Measurements from ENCODE around the gene SLC38A10. TPM values are rescaled to one million over a fixed set of nuclear protein-coding genes. Genes with fewer than 3 reads are reported as not detected.

Gene SLC38A10
- polyA plus RNA-seq, 1 experiment: 29.3 TPM

GRCh38 chr17:81223762-81224130, 71.4 kb downstream of the SLC38A10 start:
- Histone ChIP-seq H3K27ac (ENCODE audit: low read depth, low read length) (no peak overlapping the region), H3K27me3 (ENCODE audit: control insufficient read depth, insufficient read depth, low read length) (no peaks in the 10 kb centered on the region), H3K4me3 (ENCODE audit: low read depth, low read length) (peak overlapping the region; percentile 62), H3K9me3 (ENCODE audit: control insufficient read depth, insufficient read depth, low read length) (peaks cover 4% of the 10 kb centered on the region)
- ChIA-PET POLR2A (no interaction called here), CTCF (no interaction called here)
- TF ChIP-seq CTCF (IDR thresholded peaks at IDR 0.05; ENCODE audit: low read depth, low read length): no peak
- no peak for DNase-seq (ENCODE audit: low read depth, low spot score)

DNA sequence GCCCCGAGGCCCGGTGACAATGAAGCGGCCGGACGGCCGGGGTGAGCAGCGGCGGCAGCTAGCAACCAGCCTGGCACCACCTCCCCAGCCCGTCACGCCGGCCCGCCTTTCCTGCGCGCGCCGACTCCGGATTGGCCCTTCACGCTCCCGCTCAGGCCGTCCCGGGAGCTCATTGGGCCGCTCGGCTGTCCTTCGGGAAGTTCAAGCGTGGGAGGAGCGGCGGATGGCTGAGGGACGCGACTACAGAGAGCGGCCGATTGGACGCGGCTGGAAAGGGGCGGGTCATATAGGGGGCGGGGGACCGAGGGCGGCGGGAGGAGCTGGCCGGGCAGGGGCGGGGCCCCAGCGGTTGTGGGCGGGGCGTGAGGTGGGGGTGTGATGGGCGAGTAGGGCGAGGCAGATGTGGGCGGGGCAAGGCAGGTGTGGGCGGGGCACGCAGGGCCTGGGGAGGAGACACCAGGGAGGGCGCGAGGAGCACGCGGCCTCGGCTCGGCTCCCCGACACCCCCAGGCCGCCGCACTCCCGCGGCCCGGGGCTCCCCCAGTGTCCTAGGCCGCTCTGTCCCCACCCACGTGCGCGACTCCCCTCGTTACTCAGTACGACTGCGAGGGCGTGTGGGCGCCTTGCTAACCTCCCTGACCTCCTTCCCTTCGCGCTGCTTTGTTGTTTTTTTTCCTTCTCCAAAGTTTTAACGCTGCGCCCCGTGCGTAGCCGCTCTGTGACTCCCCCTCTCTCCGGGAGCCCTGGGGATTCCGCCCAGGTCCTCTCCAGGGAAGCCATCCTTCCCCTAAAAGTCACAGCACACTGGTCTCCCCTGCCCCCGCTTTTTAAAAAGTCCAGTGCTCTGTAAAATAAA, 72.0 kb downstream of the SLC38A10 start, which contains the start of gene CEP131:
CEP131 (minus strand) TSS at position 60 of the 856 bp plus-strand sequence. CDS start 2,909 bp downstream, outside the sequence.
- H3K27me3 ChIP-seq (ENCODE audit: control insufficient read depth, insufficient read depth, low read length): no peaks in the 10 kb centered on the region
- ChIA-PET CTCF (interaction anchor here (0.5 to 0.8 kb wide), 2 partner anchors 22 to 126 kb away, joined by 3 to 4 read pairs; no protein-coding TSS in a partner anchor), POLR2A (interaction anchor here (1.0 to 1.2 kb wide), 2 partner anchors 16 to 288 kb away, joined by 4 to 17 read pairs; partner anchors contain the start of genes NDUFAF8 and TEPSIN)
- peak within 1 kb of the TSS; percentile 21 for H3K27ac ChIP-seq (ENCODE audit: low read depth, low read length)
- peak; percentile 94 for DNase-seq (ENCODE audit: low read depth, low spot score)
- peaks cover 4% of the 10 kb centered on the region for H3K9me3 ChIP-seq (ENCODE audit: control insufficient read depth, insufficient read depth, low read length)
- TF ChIP-seq CTCF (IDR thresholded peaks at IDR 0.05; ENCODE audit: low read depth, low read length): no peak
- H3K4me3 ChIP-seq (ENCODE audit: low read depth, low read length): peak within 1 kb of the TSS; percentile 76

DNA sequence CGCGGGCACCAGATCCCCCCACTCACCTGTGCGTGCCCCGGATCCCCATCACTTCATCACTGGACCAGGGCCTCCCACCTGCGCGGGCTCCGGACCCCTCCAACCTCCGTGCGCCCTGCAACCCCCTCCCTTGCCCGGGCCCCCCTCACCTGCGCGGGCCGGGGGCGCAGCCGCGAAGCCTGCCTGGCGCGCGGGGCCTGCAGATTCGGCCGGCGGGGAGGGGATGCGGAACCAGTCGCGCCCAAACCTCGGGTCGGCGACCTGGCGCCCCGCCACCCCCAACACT, 72.5 kb downstream of the SLC38A10 start:
- CTCF ChIA-PET: interaction anchor here (0.8 kb wide), 1 partner anchor 22 kb away, joined by 3 read pairs; no protein-coding TSS in a partner anchor
- no peak for TF ChIP-seq CTCF (IDR thresholded peaks at IDR 0.05; ENCODE audit: low read depth, low read length)
- Histone ChIP-seq H3K4me3 (ENCODE audit: low read depth, low read length) (peak overlapping the region; percentile 76), H3K27ac (ENCODE audit: low read depth, low read length) (no peak overlapping the region), H3K27me3 (ENCODE audit: control insufficient read depth, insufficient read depth, low read length) (no peaks in the 10 kb centered on the region), H3K9me3 (ENCODE audit: control insufficient read depth, insufficient read depth, low read length) (peaks cover 4% of the 10 kb centered on the region)
- POLR2A ChIA-PET: interaction anchor here (1.0 to 1.2 kb wide), 2 partner anchors 16 to 289 kb away, joined by 4 to 17 read pairs; partner anchors contain the start of genes NDUFAF8 and TEPSIN
- DNase-seq (ENCODE audit: low read depth, low spot score): no peak

GRCh38 chr17:81221842-81222619, 73.1 kb downstream of the SLC38A10 start:
- DNase-seq (ENCODE audit: low read depth, low spot score): no peak
- ChIA-PET POLR2A (interaction anchor here (0.7 to 1.2 kb wide), 2 partner anchors 17 to 329 kb away, joined by 4 to 17 read pairs; partner anchors contain the start of genes NDUFAF8 and TEPSIN), CTCF (interaction anchor here (1.2 kb wide), 1 partner anchor 22 kb away, joined by 3 read pairs; no protein-coding TSS in a partner anchor)
- Histone ChIP-seq H3K4me3 (ENCODE audit: low read depth, low read length) (peak overlapping the region; percentile 76), H3K27me3 (ENCODE audit: control insufficient read depth, insufficient read depth, low read length) (no peaks in the 10 kb centered on the region), H3K9me3 (ENCODE audit: control insufficient read depth, insufficient read depth, low read length) (peaks cover under 1% of the 10 kb centered on the region), H3K27ac (ENCODE audit: low read depth, low read length) (no peak overlapping the region)
- TF ChIP-seq CTCF (IDR thresholded peaks at IDR 0.05; ENCODE audit: low read depth, low read length): no peak
